ENCODE results near the gene CMTM8.

DNA sequence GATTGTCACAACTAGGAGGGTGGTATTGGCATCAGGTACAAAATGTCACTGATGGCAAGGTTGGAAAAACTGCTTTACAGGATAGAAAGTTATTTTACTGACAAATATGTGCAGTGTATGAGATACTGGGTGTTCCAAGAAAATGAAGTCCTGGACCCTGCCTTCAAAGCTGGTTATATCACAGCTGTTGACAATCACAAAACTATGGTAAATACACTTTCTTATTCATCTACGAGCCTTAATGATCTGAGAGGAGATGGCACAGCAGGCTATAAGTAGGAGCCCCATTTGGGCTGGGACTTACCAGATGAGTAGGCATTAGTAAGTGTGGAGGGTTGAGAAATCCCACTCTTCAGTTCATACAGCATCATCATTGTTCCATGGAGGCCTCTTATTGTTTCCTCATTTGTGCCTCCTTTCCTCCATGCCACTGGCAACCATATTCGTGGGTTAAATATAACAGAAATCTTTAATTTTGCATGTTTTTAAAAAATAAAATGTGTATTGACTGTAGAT lies 66.9 kb downstream of the CMTM8 start:
- no peak for TF ChIP-seq POLR2A (IDR thresholded peaks at IDR 0.05; ENCODE audit: extremely low read depth, insufficient read length)
- TF ChIP-seq, protein P1, sequence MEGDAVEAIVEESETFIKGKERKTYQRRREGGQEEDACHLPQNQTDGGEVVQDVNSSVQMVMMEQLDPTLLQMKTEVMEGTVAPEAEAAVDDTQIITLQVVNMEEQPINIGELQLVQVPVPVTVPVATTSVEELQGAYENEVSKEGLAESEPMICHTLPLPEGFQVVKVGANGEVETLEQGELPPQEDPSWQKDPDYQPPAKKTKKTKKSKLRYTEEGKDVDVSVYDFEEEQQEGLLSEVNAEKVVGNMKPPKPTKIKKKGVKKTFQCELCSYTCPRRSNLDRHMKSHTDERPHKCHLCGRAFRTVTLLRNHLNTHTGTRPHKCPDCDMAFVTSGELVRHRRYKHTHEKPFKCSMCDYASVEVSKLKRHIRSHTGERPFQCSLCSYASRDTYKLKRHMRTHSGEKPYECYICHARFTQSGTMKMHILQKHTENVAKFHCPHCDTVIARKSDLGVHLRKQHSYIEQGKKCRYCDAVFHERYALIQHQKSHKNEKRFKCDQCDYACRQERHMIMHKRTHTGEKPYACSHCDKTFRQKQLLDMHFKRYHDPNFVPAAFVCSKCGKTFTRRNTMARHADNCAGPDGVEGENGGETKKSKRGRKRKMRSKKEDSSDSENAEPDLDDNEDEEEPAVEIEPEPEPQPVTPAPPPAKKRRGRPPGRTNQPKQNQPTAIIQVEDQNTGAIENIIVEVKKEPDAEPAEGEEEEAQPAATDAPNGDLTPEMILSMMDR (IDR thresholded peaks at IDR 0.05; ENCODE audit: low read depth, low read length): no peak
- TF ChIP-seq, protein P2, sequence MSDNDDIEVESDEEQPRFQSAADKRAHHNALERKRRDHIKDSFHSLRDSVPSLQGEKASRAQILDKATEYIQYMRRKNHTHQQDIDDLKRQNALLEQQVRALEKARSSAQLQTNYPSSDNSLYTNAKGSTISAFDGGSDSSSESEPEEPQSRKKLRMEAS (IDR thresholded peaks at IDR 0.05; ENCODE audit: low read depth, low read length): no peak
- no peak for TF ChIP-seq MYC (IDR thresholded peaks at IDR 0.05; ENCODE audit: low read depth, low read length)

Data from NB4 (cell line).